Transverse colon (tissue), 4 donors: ENCODE results near the gene CERKL.

Experiments
- CTCF ChIP-seq, 5 experiments: fragments of 200-600 bp in 3 of 5; fragments of 450-650 bp in 2 of 5; sonication (generic) in 3 of 5; IDR thresholded peaks; 1 replicate in 2 of 5; 2 replicates in 3 of 5; pipeline ENCODE4 v1.5.1; 2016 to 2017; ENCODE audit warnings: antibody characterized with exemption in 5 of 5, inconsistent platforms in 3 of 5, mild to moderate bottlenecking in 2 of 5, moderate library complexity in 1 of 5
- EP300 ChIP-seq: sonication (generic); formaldehyde crosslinking; IDR thresholded peaks from one replicate; pipeline ENCODE4 v1.6.1; 2017; ENCODE audit warnings: antibody characterized with exemption, low read depth
- POLR2AphosphoS5 ChIP-seq, 3 donors: sonication (generic); formaldehyde crosslinking; IDR thresholded peaks; one replicate each; pipeline ENCODE4 v1.6.1; 2016; ENCODE audit warnings: antibody characterized with exemption in 3 of 3

GRCh38 chr2:181586569-181587081 lies 70.3 kb downstream of the CERKL start:
- TF ChIP-seq CTCF (IDR thresholded peaks at IDR 0.05) (no peak), POLR2AphosphoS5 (IDR thresholded peaks at IDR 0.05) (no peak), EP300 (no peak)
